Activated CD8-positive, alpha-beta T cell treated with anti-CD3 and anti-CD28 coated beads for 36 hours (primary cell): ENCODE results near the gene TMEM260. TPM values are rescaled to one million over a fixed set of nuclear protein-coding genes. Genes with fewer than 3 reads are reported as not detected.
"Not testable (repeated sequence)": the region's sequence is repeated elsewhere in the genome, so short reads cannot be mapped to it uniquely, and the experiment has no call there.

Experiments
- ATAC-seq: fragments of 200-7000 bp; cut with Tn5 transposase; one replicate; pipeline ENCODE4 v1.10.0; 2021; ENCODE audit warnings: mild to moderate bottlenecking, moderate library complexity
- CTCF ChIA-PET: fragments of 350-600 bp; sonication (Branson Sonifier 250); formaldehyde crosslinking; loops from one replicate; lab custom pipeline; 2021; ENCODE audit warnings: antibody characterized with exemption; lab: Charles Lee
- POLR2A ChIA-PET: fragments of 350-600 bp; sonication (Branson Sonifier 250); formaldehyde crosslinking; loops from one replicate; lab custom pipeline; 2021; ENCODE audit warnings: antibody characterized with exemption; lab: Charles Lee
- DNase-seq: peaks from one replicate; pipeline ENCODE4 v3.0.0-alpha.2; 2020
- H3K27ac Mint-ChIP-seq: one replicate; pipeline ENCODE4 v1.8.0; 2021; ENCODE audit warnings: mild to moderate bottlenecking, mixed read lengths
- H3K27me3 Mint-ChIP-seq: one replicate; pipeline ENCODE4 v1.8.0; 2021; ENCODE audit warnings: mixed read lengths
- H3K36me3 Mint-ChIP-seq: one replicate; pipeline ENCODE4 v1.8.0; 2021; ENCODE audit warnings: low read depth, mixed read lengths
- H3K4me1 Mint-ChIP-seq: one replicate; pipeline ENCODE4 v1.8.0; 2021; ENCODE audit warnings: low read depth, mixed read lengths
- H3K4me3 Mint-ChIP-seq: one replicate; pipeline ENCODE4 v1.8.0; 2021; ENCODE audit warnings: mild to moderate bottlenecking, moderate library complexity, mixed read lengths
- H3K9me3 Mint-ChIP-seq: one replicate; pipeline ENCODE4 v1.8.0; 2021; ENCODE audit warnings: mixed read lengths
- CTCF ChIP-seq: fragments of 200-600 bp; IDR thresholded peaks from one replicate; pipeline ENCODE4 v1.8.0; 2022; ENCODE audit warnings: antibody characterized with exemption, mild to moderate bottlenecking
- intact Hi-C: fragments of 100-400 bp; cut with micrococcal nuclease; formaldehyde crosslinking; loops from one replicate; pipeline ENCODE4 v1.10.0; 2022
- total RNA-seq, 2 experiments: library from RNA; stranded (reverse); gene quantifications; one replicate each; pipeline ENCODE4 v1.2.3, GENCODE V29; 2021

The TMEM260 gene
- total RNA-seq, 2 experiments from 2014 or later, result 10.6 to 11.1 TPM

- Mint-ChIP-seq H3K27ac (no peak overlapping the region), H3K27me3 (no peaks in the 10 kb centered on the region), H3K4me1 (no peaks in the 10 kb centered on the region), H3K36me3 (no peaks in the 10 kb centered on the region), H3K4me3 (no peak overlapping the region), H3K9me3 (peaks cover 5% of the 10 kb centered on the region)
- POLR2A ChIA-PET, result no interaction called here
- intact Hi-C loops, result no loop called here
- ATAC-seq (no peak), DNase-seq (no peak)
- TF ChIP-seq CTCF, result no peak
- CTCF ChIA-PET, result no interaction called here
Observed at GRCh38 chr14:56678838-56679237, 99.2 kb downstream of the TMEM260 start.

- no peaks in the 10 kb centered on the region for H3K4me1 Mint-ChIP-seq
- DNase-seq (no peak), ATAC-seq (no peak)
- H3K36me3 Mint-ChIP-seq, result no peaks in the 10 kb centered on the region
- no peaks in the 10 kb centered on the region for H3K9me3 Mint-ChIP-seq
- TF ChIP-seq CTCF, result no peak
- intact Hi-C loops, result no loop called here
- no peak overlapping the region for H3K4me3 Mint-ChIP-seq
- ChIA-PET POLR2A (no interaction called here), CTCF (no interaction called here)
- peaks cover 3% of the 10 kb centered on the region for H3K27me3 Mint-ChIP-seq
- no peak overlapping the region for H3K27ac Mint-ChIP-seq
Observed at GRCh38 chr14:56686416-56686815, 106.8 kb downstream of the TMEM260 start.

GRCh38 chr14:56687123-56687522 is 107.5 kb downstream of the TMEM260 start:
- CTCF ChIA-PET, result no interaction called here
- Mint-ChIP-seq H3K9me3 (no peaks in the 10 kb centered on the region), H3K4me1 (no peaks in the 10 kb centered on the region), H3K4me3 (no peak overlapping the region), H3K27ac (no peak overlapping the region), H3K36me3 (no peaks in the 10 kb centered on the region), H3K27me3 (peaks cover 3% of the 10 kb centered on the region)
- intact Hi-C loops, result no loop called here
- POLR2A ChIA-PET, result no interaction called here
- TF ChIP-seq CTCF, result no peak
- DNase-seq, result no peak
- no peak for ATAC-seq

- intact Hi-C loops, result loop anchor here (5.0 kb wide), 1 partner anchor 132 kb away; no protein-coding TSS in a partner anchor
- H3K4me1 Mint-ChIP-seq, result no peaks in the 10 kb centered on the region
- no peak for DNase-seq
- peaks cover 7% of the 10 kb centered on the region for H3K27me3 Mint-ChIP-seq
- CTCF ChIA-PET, result no interaction called here
- H3K4me3 Mint-ChIP-seq, result no peak overlapping the region
- H3K27ac Mint-ChIP-seq, result no peak overlapping the region
- H3K9me3 Mint-ChIP-seq, result no peaks in the 10 kb centered on the region
- ATAC-seq, result no peak
- POLR2A ChIA-PET, result no interaction called here
- TF ChIP-seq CTCF, result no peak
- no peaks in the 10 kb centered on the region for H3K36me3 Mint-ChIP-seq
Observed at GRCh38 chr14:56694609-56695008, 115.0 kb downstream of the TMEM260 start.

- DNase-seq, H3K36me3 Mint-ChIP-seq, CTCF ChIA-PET, H3K4me1 Mint-ChIP-seq, H3K27ac Mint-ChIP-seq, ATAC-seq, intact Hi-C loops, POLR2A ChIA-PET, H3K9me3 Mint-ChIP-seq, H3K27me3 Mint-ChIP-seq, H3K4me3 Mint-ChIP-seq: not testable (repeated sequence)
Observed at GRCh38 chr14:56695216-56695615, 115.6 kb downstream of the TMEM260 start.

Other genes starting within 250 kb of the TMEM260 start
- gene OTX2, start 230.7 kb downstream of the TMEM260 start, total RNA-seq, result not detected